ENCODE results near the gene DCUN1D2.

The DCUN1D2 gene

DNA sequence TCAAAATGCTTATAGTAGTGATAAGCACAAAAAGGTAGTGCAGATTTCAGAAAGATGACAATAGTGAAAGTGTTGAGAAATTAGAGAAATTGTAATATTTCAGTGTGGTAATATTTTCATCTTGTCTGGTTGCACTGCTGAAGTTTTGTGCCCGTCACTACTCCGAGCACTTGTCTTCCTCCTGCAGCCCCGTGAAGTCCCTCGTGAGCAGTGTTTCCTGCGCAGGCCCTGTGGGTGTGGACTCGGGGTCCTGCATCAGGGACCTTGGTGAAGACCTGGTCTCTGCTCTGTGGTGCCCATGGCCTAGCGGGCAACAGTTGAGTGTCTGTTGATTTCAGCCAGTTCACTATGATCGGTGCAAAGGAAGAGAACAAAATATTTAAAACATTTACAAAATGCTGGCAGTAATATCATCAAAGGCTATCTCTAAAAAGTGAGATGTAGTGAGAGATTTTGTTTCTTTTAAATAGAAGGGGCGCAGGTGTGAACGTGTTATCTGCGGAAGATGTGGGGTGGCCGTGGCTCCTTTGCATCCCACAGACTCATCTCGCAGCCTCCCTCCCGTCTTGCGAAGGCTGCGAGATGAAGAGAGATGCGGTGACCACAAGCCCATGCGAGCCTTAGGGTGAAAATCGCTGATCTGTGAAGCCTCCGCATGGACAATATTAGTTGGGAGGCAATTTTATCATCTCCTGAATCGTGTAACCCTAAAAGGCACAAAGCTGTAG, 27.7 kb upstream of the DCUN1D2 start:
- no peak for DNase-seq

DNA sequence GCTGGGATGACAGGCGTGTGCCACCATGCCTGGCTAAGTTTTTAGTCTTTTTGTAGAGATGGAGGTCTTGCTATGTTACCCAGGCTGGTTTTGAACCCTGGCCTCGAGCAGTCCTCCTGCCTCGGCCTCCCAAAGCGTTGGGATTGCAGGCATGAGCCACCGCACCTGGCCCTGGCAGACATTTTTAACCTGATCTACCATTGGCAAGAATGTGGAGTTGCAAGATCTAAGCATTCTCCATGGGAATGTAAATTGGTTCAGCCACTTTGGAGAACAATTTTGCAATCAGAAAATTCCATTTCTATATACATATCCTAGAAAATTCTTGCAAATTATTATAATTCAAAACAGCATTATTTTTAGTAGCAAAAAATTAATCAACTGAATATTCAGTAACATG, 24.3 kb upstream of the DCUN1D2 start:
- DNase-seq: no peak

DNA sequence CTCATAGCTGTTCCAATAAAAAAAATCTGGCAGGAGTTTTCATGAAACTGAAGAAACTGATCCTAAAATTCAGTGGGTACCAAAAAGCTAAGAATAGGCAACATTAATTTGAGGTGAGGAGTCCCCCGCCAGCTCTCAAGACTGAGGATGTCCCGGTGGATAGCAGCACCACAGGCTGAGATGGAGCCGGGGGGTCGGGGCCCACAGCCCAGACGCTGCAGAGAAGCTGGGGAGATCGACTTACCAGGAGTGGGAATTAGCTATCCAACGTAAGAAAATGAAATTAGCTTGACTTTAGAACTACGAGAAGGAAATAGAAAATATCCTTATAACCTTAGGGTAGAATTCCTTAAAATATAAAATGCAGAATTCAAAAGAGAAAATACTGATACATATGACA, 23.2 kb upstream of the DCUN1D2 start:
- no peak for DNase-seq

DNA sequence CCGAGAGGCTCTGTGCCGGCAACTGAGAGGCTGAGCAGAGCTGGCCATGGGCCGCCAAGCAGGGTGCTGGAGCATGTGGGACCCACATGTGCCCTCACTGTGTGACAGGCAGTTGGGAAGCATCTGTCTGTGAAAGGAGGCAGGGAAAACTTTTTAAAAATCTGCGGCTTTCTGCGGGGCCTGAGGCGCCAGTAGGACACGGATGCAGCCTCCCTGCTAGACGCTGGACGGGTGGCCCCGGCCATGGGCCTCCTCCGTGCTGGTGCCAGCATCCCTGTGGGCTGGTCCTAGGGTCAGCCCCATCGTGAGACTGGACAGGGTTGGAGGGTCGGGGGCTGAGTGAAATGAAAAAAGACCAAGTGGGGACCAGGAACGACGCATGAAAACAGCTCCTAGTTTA, 20.9 kb upstream of the DCUN1D2 start:
- no peak for DNase-seq

DNA sequence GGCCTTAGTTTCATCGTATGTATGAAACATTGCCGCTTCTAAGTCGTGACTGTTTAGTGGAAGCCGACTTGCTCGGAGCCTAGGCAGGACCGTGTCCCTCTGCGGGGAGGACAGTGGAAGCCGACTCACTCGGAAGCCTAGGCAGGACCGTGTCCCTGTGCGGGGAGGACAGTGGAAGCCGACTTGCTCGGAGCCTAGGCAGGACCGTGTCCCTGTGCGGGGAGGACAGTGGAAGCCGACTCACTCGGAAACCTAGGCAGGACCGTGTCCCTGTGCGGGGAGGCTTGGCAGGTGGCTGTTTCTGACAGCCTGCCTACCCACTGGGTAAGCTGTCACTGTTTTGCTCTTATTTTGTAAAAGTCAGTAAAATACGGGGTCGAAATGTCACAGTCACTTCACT, 20.4 kb upstream of the DCUN1D2 start:
- DNase-seq: no peak

DNA sequence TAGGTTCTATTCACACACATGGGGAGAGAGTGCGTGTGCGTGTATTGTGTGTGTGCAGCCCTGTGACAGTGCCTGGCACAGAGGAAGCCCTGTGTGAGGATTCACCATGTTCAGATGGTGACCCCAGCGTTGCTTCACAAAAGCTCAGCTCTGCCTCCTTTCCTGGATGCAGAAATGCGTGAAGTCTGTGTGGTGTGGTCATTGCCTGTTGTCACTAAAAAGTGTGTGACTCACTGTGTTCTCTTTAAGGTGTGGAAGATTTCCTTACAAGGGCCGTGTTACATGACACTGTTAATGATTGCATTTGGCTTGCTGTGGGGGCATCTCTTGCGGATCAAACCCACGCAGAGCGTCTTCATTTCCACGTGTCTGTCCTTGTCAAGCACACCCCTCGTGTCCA, 19.5 kb upstream of the DCUN1D2 start:
- DNase-seq: no peak

DNA sequence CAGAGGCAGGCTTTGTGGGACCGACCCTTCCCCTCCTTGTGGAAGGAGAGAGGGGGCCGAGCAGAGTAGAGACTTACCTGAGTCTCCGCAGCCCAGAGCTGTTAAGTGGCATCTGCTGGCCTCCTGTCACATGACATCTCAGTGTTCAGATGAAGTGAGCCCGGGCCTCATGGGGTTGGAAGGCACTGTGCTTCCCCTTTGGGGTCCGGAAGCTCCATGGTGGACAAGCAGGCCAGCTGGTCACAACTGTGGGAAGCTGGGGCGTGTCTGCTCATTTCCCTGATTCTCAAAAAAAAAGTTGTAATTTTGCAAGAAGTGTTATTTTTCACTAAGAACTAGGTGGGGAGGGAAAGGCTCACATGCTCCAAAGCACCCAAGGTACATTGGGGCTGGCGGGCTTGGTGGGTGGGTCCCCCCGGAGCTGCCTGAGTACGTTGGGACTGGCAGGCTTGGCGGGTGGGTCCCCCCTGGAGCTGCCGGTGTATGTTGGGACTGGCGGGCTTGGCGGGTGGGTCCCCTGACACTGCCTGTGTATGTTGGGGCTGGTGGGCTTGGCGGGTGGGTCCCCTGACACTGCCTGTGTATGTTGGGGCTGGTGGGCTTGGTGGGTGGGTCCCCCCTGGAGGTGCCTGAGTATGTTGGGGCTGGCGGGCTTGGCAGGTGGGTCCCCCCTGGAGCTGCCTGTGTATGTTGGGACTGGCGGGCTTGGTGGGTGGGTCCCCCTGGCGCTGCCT, 18.2 kb upstream of the DCUN1D2 start:
- no peak for DNase-seq

DNA sequence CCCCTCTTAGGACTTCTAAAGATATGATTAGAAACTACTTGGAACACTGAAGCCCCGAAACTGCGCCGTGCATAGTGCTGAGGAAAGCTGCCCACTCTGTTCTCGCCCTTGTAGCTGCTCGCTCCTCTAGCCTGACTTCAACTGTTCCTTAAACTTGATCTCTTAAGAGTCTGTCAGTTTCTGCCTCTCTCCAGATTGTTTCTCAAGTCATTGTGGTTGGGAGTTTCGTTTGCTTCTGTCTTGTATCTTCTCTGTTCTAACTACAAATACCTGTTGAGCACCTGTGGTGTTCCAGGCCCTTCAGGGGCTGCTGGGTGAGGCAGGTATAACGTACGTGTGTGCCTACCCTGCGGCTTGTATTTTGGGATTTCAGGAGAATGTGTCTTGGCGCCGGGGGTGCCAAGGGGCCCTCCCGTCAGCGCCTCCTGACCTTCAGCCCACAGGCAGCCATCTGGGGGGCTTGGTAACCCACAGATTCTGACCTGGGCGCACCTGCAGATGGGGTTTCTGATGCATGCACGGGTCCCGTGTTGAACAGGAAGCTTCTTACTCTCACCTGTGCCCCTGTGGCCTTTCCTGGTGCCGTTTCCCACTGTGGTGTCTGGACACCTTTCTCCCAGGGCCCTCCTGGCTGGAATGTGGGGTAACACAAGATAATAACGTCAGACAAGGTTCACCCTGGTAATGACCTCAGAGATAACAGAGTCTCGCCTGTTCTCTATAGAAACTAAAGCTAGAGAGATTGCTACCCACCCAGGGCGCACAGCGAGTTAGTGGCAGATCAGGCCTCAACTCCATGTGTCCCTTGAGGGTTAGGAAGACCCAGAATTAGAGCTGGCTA, 17.2 kb upstream of the DCUN1D2 start:
- no peak for DNase-seq

DNA sequence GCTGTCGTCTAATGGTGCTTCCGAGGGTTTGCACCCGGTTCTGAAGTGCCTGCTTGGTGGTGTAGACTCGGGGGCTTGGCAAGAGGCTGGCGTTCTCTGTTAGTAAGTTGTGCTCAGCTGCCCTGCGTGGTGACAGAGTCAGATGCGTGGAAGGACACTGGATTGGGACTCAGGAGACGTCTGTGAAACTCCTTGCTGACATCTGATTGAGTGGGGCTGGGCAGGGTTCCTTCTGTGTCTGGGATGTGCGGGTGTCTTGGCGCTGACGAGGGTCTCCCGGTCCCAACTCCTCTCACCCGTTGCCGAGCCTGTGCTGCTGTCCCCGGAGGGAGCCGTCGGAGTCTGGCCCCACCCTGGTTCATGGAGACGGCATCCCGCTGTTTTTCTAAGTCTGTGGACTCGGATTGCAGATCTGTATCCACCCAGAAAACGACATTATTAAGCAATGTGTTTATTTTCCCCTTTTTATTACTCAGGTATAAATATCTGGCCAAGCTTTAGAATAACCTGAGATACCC, 16.4 kb upstream of the DCUN1D2 start:
- no peak for DNase-seq

DNA sequence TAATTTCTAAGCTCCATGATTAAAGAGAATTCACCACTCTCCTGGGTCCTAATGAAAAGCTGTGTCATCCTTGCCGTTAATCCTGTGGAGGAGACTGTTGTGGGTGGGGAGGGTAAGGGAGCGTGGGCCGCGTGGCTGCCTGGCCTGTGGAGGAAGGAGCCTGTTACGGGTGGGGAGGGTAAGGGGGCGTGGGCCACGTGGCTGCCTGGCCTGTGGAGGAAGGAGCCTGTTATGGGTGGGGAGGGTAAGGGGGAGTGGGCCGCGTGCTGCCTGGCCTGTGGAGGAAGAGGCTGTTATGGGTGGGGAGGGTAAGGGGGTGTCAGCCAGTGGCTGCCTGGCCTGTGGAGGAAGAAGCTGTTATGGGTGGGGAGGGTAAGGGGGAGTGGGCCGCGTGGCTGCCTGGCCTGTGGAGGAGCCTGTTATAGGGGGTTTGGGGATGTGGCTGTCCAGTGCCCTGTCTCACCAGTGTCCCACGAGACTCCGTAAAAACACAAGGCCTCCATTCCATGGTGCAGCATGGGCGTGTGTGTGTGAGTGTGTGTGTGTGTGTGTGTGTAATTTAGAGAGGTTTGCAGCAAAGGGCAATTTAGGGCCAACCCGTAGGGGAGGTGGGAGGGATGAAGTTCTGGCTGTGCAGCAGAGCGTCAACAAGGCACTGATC, 15.6 kb upstream of the DCUN1D2 start:
- DNase-seq: no peak

DNA sequence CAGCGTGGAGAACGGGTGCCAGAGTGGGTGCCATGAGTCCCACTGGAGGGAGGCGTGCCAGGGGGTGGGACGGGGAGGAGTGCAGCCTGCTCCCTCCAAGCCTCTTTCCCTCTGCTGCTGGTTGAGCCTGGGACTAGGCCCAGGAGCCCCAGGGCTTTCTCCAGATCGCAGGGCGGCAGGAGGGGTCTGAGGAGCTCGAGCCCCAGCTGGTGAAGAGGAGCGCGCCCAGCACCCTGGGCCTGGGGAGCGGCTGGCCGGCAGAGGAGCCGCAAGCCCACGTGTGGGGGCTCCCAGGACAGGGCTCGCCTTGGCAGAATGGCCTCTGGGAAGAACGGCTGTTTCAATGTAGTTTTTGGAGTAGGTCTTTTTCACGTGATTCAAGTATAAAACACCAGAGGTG, 12.2 kb upstream of the DCUN1D2 start:
- no peak for DNase-seq

DNA sequence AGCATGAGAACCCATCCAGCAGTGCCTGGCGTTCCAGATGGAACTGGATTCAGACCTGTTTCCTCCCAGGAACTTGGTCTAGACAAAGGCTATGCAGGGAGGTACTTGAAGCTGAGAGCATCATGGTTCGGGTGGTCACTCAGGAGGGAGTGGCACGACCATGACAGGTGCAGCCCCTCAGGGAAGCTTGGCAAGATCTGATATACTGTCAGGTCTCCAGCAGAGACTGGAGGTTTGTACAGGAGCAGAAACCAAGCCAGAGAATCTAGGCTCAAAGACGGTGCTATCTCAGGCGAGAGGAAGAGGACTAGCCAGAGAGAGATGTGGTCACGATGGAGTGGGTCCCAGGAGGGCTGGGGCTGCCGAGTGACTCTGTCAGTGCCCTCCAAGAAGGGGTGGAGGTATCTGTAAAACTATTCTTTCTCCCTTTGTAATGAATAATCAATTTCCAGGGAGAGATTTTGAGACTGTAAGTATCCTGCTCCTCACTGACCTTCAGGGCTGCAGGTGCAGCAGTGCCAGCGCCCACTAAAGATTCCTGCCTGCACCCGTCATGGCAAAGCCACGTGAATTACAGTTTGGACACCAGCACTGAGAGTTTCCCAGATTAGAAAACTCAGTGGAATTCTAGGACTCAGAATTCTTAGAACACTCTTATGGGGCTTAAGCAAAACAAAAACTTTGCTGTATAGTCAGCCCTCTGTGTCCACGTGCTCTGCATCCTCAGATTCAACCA, 10.2 kb upstream of the DCUN1D2 start:
- DNase-seq: no peak

DNA sequence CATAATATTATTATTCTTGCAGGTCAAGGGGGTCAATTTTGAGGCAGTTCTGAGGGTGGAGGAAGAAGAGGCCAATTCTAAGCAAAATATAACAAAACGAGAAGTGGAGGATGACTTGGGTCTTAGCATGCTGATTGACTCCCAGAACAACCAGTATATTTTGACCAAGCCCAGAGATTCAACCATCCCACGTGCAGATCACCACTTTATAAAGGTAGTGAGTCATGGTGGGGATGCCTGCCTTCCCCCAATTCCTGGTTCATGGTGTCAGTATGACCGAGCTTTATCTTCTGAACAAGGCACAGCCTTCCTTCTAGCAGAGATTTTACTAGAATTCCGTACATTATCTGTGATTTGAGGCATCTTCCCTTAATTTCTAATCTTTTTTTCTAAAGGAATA, 9.4 kb upstream of the DCUN1D2 start:
- DNase-seq: no peak

DNA sequence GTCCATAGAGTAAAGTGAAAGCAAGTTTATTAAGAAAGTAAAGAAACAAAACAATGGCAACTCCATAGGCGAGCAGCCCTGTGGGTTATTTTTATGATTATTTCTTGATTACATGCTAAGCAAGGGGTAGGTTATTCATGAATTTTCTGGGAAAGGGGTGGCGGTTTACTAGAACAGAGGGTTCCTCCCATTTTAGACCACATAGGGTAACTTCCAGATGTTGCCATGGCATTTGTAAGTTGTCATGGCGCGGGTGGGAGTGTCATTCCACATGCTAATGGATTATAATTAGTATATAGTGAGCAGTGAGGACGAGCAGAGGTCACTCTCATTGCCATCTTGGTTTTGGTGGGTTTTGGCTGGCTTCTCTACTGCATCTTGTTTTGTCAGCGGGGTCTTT, 8.4 kb upstream of the DCUN1D2 start:
- DNase-seq: no peak

DNA sequence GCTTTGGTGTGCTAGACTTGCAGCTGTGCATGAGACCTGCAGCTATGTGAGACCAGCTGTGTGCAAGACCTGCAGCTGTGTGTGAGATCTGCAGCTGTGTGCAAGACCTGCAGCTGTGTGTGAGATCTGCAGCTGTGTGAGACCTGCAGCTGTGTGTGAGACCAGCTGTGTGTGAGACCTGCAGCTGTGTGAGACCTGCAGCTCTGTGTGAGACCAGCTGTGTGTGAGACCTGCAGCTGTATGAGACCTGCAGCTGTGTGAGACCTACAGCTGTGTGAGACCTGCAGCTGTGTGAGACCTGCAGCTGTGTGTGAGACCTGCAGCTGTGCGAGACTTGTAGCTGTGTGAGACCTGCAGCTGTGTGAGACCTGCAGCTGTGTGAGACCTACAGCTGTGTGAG, 6.7 kb upstream of the DCUN1D2 start:
- no peak for DNase-seq

DNA sequence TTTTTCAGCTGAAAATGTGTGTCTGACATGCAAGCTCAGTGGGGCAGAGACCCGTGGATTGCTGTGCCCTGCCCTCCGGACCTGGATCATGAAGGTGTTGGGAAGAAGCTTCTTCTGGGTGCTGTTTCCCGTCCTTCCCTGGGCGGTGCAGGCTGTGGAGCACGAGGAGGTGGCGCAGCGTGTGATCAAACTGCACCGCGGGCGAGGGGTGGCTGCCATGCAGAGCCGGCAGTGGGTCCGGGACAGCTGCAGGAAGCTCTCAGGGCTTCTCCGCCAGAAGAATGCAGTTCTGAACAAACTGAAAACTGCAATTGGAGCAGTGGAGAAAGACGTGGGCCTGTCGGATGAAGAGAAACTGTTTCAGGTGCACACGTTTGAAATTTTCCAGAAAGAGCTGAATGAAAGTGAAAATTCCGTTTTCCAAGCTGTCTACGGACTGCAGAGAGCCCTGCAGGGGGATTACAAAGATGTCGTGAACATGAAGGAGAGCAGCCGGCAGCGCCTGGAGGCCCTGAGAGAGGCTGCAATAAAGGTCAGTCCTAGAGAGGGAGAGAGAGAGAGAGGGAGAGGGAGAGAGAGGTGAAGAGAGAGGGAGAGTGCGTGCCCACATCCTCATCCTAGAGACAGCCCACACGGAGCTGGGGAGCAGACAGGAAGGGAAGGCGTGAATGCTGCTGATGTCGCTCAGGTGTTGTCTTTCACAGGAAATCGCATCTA, 5.1 kb upstream of the DCUN1D2 start:
- DNase-seq: no peak

DNA sequence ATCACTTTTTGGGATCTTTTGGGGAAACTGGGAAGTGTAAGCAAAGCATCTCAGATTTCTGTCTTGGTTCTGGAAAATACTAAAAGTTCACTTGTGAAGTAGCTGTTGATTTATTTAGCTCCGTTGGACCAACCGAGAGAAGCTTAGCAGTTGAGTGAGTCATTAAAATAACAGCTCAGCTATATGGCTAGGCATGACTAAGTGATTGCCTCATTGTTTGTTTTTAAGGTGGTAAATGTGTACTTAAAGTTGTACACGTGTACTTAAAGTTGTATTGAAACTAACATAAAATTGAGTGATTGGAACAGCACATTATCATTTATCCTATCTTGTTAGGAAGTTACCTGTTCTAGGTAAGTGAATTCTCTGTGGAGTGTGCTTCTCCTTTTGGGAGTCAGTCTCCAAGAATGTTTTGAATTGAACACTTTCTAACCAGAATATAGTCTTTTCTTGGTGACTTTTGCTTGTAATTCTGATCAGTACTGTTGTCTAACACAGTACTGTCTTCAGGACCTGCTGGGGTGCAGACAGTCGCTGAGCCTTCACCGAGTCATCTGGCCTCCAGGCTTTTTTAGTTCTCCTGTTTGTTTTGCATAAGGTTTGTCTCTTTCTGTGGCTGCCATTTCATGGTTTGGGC, 2.9 kb upstream of the DCUN1D2 start:
- no peak for DNase-seq

DNA sequence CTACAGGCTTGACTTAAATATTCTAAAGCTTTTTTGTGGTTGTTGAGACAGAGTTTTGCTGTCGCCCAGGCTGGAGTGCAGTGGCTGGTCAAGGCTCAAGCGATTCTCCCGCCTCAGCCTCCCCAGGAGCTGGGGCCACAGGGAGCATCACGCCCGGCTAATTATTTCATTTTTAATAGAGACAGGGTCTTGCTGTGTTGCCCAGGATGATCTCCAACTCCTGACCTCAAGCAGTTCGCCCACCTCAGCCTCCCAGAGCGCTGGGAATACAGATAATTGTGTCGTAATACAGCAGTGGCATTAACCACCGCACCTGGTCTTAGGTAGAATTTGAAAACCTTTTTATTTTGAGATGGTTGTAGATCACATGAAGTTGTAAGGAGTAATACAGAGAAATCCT, 1.5 kb upstream of the DCUN1D2 start:
- DNase-seq: no peak

DNA sequence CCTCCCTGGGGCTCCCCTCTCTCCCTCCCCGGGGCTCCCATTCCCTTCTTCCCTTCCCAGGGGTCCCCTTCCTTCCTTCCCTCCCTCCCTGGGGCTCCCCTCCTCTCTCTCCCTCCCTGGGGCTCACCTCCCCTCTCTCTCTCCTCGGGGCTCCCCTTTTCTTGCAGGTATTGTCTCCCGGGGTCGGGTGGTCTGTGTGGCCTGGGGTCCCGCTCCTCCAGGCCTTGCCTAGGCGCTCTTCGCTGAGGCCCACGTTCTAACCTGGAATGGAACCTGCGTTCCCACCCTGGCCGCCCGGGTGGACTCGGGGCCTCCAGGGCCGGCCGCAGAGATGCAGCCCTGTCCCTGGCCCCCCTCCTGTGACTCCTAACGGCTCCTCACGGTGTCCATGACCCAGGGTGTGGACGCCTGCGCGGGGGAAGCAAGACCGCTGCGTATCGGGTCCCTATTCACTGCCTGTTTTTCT, 940 bp upstream of the DCUN1D2 start:
- peak; percentile 49 for DNase-seq

DNA sequence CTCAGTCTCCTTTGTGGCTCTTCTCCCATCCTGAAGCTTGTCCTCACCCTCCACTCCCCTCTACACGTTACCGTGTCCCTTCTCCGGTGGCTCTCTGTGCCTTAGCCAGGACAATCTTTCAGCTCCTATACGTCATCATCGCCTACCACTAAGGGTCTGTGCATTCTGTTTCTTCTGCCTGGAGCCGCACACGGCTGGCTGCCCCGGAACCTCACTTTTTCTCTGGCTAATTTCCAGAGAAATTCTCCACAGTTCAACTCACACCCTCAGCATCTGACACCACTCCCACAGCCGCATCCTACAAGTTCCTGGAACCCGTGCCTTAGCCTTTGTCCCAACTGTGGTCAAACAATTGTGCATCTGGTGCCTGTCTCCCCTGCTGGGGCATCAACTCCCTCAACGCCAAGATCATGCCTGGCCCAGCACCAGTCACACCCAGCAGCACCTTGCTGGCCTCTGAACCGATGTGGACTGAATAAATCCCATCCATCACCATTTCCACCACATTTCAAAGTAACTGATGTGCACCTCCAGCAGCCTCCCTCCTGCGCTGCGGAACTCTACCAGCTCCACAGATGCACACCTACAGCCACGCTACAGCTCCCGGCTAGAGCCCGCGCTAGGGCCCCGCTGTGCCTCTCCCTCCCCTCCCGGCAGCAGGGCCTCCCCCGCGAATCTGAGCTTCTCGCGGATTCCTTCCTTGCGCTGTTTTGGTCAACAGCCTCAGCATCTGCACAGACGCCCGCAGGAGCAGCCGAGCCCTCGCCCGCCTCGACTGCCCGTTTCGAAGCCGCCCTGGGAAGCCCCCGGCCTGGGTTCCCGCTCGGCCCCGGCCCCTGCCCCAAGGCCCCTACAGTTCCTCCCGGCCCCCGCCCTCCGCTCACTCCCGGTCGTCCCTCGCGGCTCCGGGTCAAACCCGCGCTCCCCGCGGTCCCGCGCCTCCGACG, 689 bp downstream of the DCUN1D2 start:
- DNase-seq: peak; percentile 45
